Activated gamma-delta T cell treated with anti-CD3 and anti-CD28 coated beads, Interleukin-2, amount 50 U/mL, for 16 hours (primary cell): ENCODE results near the gene OGFRL1.
A peak's percentile ranks its signal among the peaks of the same experiment; 100 is the strongest.

ENCODE experiments used
- DNase-seq: peaks from one replicate; pipeline ENCODE4 v3.0.0-alpha.2; 2020; ENCODE audit warnings: low read depth

OGFRL1 gene

GRCh38 chr6:71287038-71287437 lies 1.6 kb upstream of the OGFRL1 start:
- DNase-seq, result no peak

- DNase-seq, result no peak
Measured at GRCh38 chr6:71287926-71288227, 734 bp upstream of the OGFRL1 start.

- peak; percentile 4 for DNase-seq
Measured at GRCh38 chr6:71289039-71289801, 609 bp downstream of the OGFRL1 start.

GRCh38 chr6:71289802-71290175 lies 1.2 kb downstream of the OGFRL1 start:
- DNase-seq, result no peak

GRCh38 chr6:71290611-71291010 lies 2.0 kb downstream of the OGFRL1 start:
- DNase-seq, result no peak

GRCh38 chr6:71292001-71292400 lies 3.4 kb downstream of the OGFRL1 start:
- no peak for DNase-seq

GRCh38 chr6:71294121-71294523 lies 5.5 kb downstream of the OGFRL1 start:
- no peak for DNase-seq

GRCh38 chr6:71298459-71298858 lies 9.8 kb downstream of the OGFRL1 start:
- DNase-seq, result no peak

GRCh38 chr6:71299541-71300470 lies 11.2 kb downstream of the OGFRL1 start:
- no peak for DNase-seq

- no peak for DNase-seq
Measured at GRCh38 chr6:71300561-71301168, 12.1 kb downstream of the OGFRL1 start.

GRCh38 chr6:71301546-71301945 lies 12.9 kb downstream of the OGFRL1 start:
- no peak for DNase-seq

GRCh38 chr6:71309656-71310055 lies 21.0 kb downstream of the OGFRL1 start:
- no peak for DNase-seq

GRCh38 chr6:71310261-71310660 lies 21.6 kb downstream of the OGFRL1 start:
- DNase-seq, result no peak

- no peak for DNase-seq
Measured at GRCh38 chr6:71312089-71312488, 23.5 kb downstream of the OGFRL1 start.

GRCh38 chr6:71317441-71317840 lies 28.8 kb downstream of the OGFRL1 start:
- DNase-seq, result no peak

- DNase-seq, result no peak
Measured at GRCh38 chr6:71320041-71320440, 31.4 kb downstream of the OGFRL1 start.

- DNase-seq, result no peak
Measured at GRCh38 chr6:71321314-71321713, 32.7 kb downstream of the OGFRL1 start.

GRCh38 chr6:71324194-71324785 lies 35.7 kb downstream of the OGFRL1 start:
- DNase-seq, result no peak

GRCh38 chr6:71326611-71327010 lies 38.0 kb downstream of the OGFRL1 start:
- DNase-seq, result no peak

GRCh38 chr6:71330501-71330900 lies 41.9 kb downstream of the OGFRL1 start:
- no peak for DNase-seq

GRCh38 chr6:71332012-71332411 lies 43.4 kb downstream of the OGFRL1 start:
- DNase-seq, result no peak

GRCh38 chr6:71333050-71333449 lies 44.4 kb downstream of the OGFRL1 start:
- no peak for DNase-seq

GRCh38 chr6:71333697-71334096 lies 45.1 kb downstream of the OGFRL1 start:
- DNase-seq, result no peak
